Activated naive CD8-positive, alpha-beta T cell (primary cell): ENCODE results near the gene NPY1R.

Experiments
- H3K27ac Mint-ChIP-seq: one replicate; pipeline ENCODE4 v1.8.0; 2021; ENCODE audit warnings: mixed read lengths
- H3K27me3 Mint-ChIP-seq: one replicate; pipeline ENCODE4 v1.8.0; 2021; ENCODE audit warnings: mixed read lengths
- H3K36me3 Mint-ChIP-seq: one replicate; pipeline ENCODE4 v1.8.0; 2021; ENCODE audit warnings: mixed read lengths
- H3K4me1 Mint-ChIP-seq: one replicate; pipeline ENCODE4 v1.8.0; 2021; ENCODE audit warnings: low read depth, mixed read lengths
- H3K4me3 Mint-ChIP-seq: one replicate; pipeline ENCODE4 v1.8.0; 2021; ENCODE audit warnings: mild to moderate bottlenecking, mixed read lengths
- H3K9me3 Mint-ChIP-seq: one replicate; pipeline ENCODE4 v1.8.0; 2021; ENCODE audit warnings: low read depth, mixed read lengths

The NPY1R gene

GRCh38 chr4:163332526-163333406, at the start of gene NPY1R:
NPY1R (minus strand) TSS chr4:163332596; CDS start chr4:163326554, 6,042 bp downstream.
- H3K27ac Mint-ChIP-seq, result no peak within 1 kb of the TSS
- peak within 1 kb of the TSS; percentile 75 for H3K4me3 Mint-ChIP-seq
- H3K36me3 Mint-ChIP-seq, result no peaks in the 10 kb centered on the region
- H3K4me1 Mint-ChIP-seq, result peaks cover 16% of the 10 kb centered on the region
- no peaks in the 10 kb centered on the region for H3K9me3 Mint-ChIP-seq
- H3K27me3 Mint-ChIP-seq, result peaks cover 38% of the 10 kb centered on the region

DNA sequence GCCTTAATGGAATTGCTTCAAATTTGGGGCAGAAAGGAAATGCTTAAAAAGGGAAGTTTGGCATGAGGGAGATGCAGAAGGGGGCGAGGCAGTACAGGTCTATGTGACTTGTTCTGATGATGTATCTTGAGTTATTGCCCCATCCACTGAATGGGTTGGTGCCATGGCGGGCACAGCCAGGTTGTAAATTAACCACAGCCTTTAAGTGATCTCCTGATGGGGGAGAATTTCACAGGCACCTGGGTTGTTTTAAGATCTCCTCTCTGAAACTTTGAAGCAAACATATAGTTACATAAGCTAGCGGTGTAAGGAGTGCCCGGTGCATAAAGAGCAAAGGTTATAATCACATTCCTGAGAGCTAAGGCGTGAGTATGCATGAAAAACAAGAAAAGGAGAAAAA, 48.3 kb upstream of the NPY1R start:
- H3K27ac Mint-ChIP-seq, result no peak overlapping the region
- H3K4me3 Mint-ChIP-seq, result no peak overlapping the region
- H3K27me3 Mint-ChIP-seq, result peaks cover 2% of the 10 kb centered on the region
- no peaks in the 10 kb centered on the region for H3K9me3 Mint-ChIP-seq
- H3K36me3 Mint-ChIP-seq, result no peaks in the 10 kb centered on the region
- H3K4me1 Mint-ChIP-seq, result no peaks in the 10 kb centered on the region

GRCh38 chr4:163378661-163379060, 46.3 kb upstream of the NPY1R start:
- no peaks in the 10 kb centered on the region for H3K27me3 Mint-ChIP-seq
- H3K36me3 Mint-ChIP-seq, result no peaks in the 10 kb centered on the region
- H3K9me3 Mint-ChIP-seq, result no peaks in the 10 kb centered on the region

GRCh38 chr4:163372029-163372428, 39.6 kb upstream of the NPY1R start:
- Mint-ChIP-seq H3K27ac (no peak overlapping the region), H3K36me3 (no peaks in the 10 kb centered on the region), H3K4me3 (no peak overlapping the region), H3K4me1 (no peaks in the 10 kb centered on the region), H3K9me3 (no peaks in the 10 kb centered on the region), H3K27me3 (no peaks in the 10 kb centered on the region)

More at GRCh38 chr4:163378661-163379060, 46.3 kb upstream of the NPY1R start:
- Mint-ChIP-seq H3K27ac (no peak overlapping the region), H3K4me3 (no peak overlapping the region), H3K4me1 (no peaks in the 10 kb centered on the region)

GRCh38 chr4:163367651-163368050, 35.3 kb upstream of the NPY1R start:
- Mint-ChIP-seq H3K36me3 (no peaks in the 10 kb centered on the region), H3K9me3 (no peaks in the 10 kb centered on the region), H3K27ac (no peak overlapping the region), H3K4me3 (no peak overlapping the region), H3K27me3 (peaks cover 12% of the 10 kb centered on the region), H3K4me1 (no peaks in the 10 kb centered on the region)

GRCh38 chr4:163356104-163356503, 23.7 kb upstream of the NPY1R start:
- H3K27me3 Mint-ChIP-seq, result peaks cover 1% of the 10 kb centered on the region
- no peaks in the 10 kb centered on the region for H3K36me3 Mint-ChIP-seq
- H3K4me1 Mint-ChIP-seq, result no peaks in the 10 kb centered on the region
- no peak overlapping the region for H3K4me3 Mint-ChIP-seq
- no peak overlapping the region for H3K27ac Mint-ChIP-seq
- no peaks in the 10 kb centered on the region for H3K9me3 Mint-ChIP-seq

DNA sequence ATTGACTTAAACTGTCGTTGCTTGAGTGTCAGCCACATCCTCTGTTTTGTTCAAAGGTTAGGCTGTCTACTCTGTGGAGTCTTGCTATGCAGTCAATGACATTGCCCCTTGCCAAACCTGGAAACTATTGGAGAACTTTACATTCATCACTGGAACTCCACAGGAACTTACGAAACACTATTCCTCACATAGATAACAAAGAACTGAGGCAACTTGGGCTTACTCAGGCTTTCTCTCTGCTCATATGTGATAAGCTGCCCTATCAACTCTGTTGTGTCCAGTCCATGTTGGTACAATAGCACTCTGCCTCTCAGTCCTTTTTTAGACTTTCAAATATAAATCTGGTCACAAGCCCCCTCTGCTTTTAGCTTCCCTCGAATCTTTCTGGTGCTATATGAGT, 20.7 kb upstream of the NPY1R start:
- H3K36me3 Mint-ChIP-seq, result no peaks in the 10 kb centered on the region
- peaks cover 5% of the 10 kb centered on the region for H3K27me3 Mint-ChIP-seq
- no peaks in the 10 kb centered on the region for H3K9me3 Mint-ChIP-seq
- no peak overlapping the region for H3K4me3 Mint-ChIP-seq
- no peak overlapping the region for H3K27ac Mint-ChIP-seq
- H3K4me1 Mint-ChIP-seq, result no peaks in the 10 kb centered on the region

GRCh38 chr4:163350672-163351071, 18.3 kb upstream of the NPY1R start:
- H3K9me3 Mint-ChIP-seq, result no peaks in the 10 kb centered on the region
- no peaks in the 10 kb centered on the region for H3K4me1 Mint-ChIP-seq
- H3K36me3 Mint-ChIP-seq, result no peaks in the 10 kb centered on the region
- peaks cover 13% of the 10 kb centered on the region for H3K27me3 Mint-ChIP-seq
- no peak overlapping the region for H3K27ac Mint-ChIP-seq
- no peak overlapping the region for H3K4me3 Mint-ChIP-seq

DNA sequence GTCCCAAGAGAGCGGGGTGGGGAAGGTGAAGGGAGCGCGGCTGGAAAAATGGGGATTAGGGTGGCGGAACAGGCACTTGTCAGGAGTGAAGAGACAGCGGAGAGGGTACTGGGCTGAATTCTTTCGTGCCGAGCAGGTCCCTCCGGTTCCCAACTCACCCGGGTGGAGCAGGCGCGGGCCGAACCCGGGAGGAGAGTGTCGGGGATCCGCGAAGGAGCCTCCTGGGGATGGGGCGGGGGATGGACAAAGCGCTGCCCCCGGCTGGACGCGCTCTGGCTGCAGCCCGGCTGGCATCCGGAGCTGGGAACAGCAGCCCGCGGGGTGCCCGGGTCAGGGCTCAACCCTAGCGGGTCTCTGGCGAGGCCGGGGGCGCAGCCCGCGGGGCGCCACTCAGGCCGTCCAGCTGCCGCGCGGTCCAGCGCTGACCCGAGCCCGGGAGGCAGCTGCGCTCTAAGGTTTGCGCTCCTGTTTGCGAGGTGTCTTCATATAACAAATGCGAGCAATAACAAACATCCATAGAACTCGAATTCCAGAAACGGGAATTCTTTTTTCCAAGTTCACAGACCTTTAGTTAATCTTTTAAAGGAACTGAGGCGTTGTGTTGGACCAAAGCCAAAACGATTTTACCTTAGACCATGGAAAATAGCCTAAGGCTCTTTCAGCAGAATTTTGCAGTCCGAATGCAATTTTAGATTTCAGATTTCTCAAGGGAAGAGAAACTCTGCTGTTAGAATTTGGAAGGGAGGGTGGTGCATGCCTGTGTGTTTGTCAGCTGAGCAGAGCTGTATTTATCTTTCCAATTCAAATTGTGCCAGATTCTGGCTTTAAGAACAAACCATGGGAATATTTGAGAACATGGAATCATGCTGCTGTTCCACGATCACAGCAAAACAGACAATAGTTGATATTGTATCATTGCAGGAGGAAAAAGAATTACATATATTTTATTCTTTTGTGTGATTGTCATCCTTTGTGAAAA, 12.0 kb upstream of the NPY1R start:
- Mint-ChIP-seq H3K4me3 (no peak overlapping the region), H3K27ac (no peak overlapping the region), H3K4me1 (peaks cover 7% of the 10 kb centered on the region), H3K27me3 (peaks cover 29% of the 10 kb centered on the region), H3K36me3 (no peaks in the 10 kb centered on the region), H3K9me3 (no peaks in the 10 kb centered on the region)

- no peaks in the 10 kb centered on the region for H3K36me3 Mint-ChIP-seq
- H3K9me3 Mint-ChIP-seq, result no peaks in the 10 kb centered on the region
- no peak within 1 kb of the TSS for H3K4me3 Mint-ChIP-seq
- no peak within 1 kb of the TSS for H3K27ac Mint-ChIP-seq
- peaks cover 7% of the 10 kb centered on the region for H3K4me1 Mint-ChIP-seq
- H3K27me3 Mint-ChIP-seq, result peaks cover 25% of the 10 kb centered on the region
Observed at GRCh38 chr4:163343604-163344146, 11.3 kb upstream of the NPY1R start, which contains the start of gene NPY5R. NPY5R (plus strand) TSS chr4:163343892; CDS start chr4:163350274, 6,382 bp downstream.

GRCh38 chr4:163335384-163335783, 3.0 kb upstream of the NPY1R start:
- Mint-ChIP-seq H3K27me3 (peaks cover 38% of the 10 kb centered on the region), H3K27ac (no peak overlapping the region), H3K4me1 (peaks cover 16% of the 10 kb centered on the region), H3K36me3 (no peaks in the 10 kb centered on the region), H3K4me3 (no peak overlapping the region), H3K9me3 (no peaks in the 10 kb centered on the region)

- H3K27me3 Mint-ChIP-seq, result peaks cover 33% of the 10 kb centered on the region
- H3K36me3 Mint-ChIP-seq, result no peaks in the 10 kb centered on the region
- H3K27ac Mint-ChIP-seq, result no peak overlapping the region
- H3K9me3 Mint-ChIP-seq, result no peaks in the 10 kb centered on the region
- H3K4me1 Mint-ChIP-seq, result peaks cover 16% of the 10 kb centered on the region
- peak overlapping the region; percentile 75 for H3K4me3 Mint-ChIP-seq
Observed at GRCh38 chr4:163331629-163332376, 593 bp downstream of the NPY1R start.

- peak overlapping the region; percentile 36 for H3K4me3 Mint-ChIP-seq
- H3K9me3 Mint-ChIP-seq, result no peaks in the 10 kb centered on the region
- peaks cover 33% of the 10 kb centered on the region for H3K27me3 Mint-ChIP-seq
- H3K27ac Mint-ChIP-seq, result no peak overlapping the region
- peaks cover 16% of the 10 kb centered on the region for H3K4me1 Mint-ChIP-seq
- H3K36me3 Mint-ChIP-seq, result no peaks in the 10 kb centered on the region
Observed at GRCh38 chr4:163330916-163331628, 1.3 kb downstream of the NPY1R start.

GRCh38 chr4:163317110-163317509, 15.3 kb downstream of the NPY1R start:
- Mint-ChIP-seq H3K4me3 (no peak overlapping the region), H3K27ac (no peak overlapping the region), H3K36me3 (no peaks in the 10 kb centered on the region), H3K27me3 (peaks cover 12% of the 10 kb centered on the region), H3K9me3 (peaks cover 25% of the 10 kb centered on the region), H3K4me1 (no peaks in the 10 kb centered on the region)
